ENCODE data around the gene PGS1.

The PGS1 gene

DNA sequence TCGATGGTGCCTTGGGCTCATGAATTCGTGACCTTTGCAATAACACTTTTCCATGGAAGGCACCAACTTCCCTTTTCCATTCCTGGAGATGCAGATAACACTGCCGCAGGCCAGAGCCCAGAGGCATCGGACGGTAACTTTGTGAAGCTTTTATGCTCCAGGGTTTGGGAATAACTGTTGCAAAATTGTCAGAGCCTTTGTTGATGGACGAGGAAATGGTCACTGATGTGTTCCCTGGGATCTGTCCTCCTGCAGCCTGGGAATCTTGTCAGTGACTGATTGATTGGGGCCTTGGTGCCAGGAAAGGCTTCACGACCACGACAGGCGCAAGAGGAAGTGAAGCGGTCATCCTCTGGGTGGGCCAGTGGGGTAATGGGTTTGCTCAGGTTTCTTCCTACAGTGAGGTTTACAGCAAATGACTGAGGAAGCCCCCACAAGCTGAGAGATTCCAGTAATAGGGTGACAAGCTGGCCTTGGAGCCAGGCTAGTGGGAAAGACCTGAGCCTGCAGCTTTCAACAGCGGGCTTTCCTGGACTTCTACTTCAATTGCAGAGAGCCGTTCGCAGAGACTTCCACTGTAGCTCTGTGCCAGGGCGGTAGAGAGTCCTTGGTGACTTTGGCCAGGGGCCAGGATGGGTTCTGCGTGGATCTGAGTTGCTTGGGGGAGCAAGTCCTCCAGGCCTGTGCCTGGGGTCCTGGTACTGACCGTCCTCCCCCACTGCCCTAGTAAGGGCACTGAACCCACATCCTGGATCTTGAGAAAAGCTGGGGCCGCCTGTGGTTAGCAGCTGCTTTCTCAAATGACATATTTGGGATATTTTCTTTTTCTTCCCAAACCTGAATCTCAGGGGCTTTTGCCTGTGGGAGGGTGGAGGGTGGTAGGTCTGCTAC is 37.6 kb downstream of the PGS1 start:
- no peak for DNase-seq (ENCODE audit: low read depth, low spot score)
- TF ChIP-seq, protein P1, sequence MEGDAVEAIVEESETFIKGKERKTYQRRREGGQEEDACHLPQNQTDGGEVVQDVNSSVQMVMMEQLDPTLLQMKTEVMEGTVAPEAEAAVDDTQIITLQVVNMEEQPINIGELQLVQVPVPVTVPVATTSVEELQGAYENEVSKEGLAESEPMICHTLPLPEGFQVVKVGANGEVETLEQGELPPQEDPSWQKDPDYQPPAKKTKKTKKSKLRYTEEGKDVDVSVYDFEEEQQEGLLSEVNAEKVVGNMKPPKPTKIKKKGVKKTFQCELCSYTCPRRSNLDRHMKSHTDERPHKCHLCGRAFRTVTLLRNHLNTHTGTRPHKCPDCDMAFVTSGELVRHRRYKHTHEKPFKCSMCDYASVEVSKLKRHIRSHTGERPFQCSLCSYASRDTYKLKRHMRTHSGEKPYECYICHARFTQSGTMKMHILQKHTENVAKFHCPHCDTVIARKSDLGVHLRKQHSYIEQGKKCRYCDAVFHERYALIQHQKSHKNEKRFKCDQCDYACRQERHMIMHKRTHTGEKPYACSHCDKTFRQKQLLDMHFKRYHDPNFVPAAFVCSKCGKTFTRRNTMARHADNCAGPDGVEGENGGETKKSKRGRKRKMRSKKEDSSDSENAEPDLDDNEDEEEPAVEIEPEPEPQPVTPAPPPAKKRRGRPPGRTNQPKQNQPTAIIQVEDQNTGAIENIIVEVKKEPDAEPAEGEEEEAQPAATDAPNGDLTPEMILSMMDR (IDR thresholded peaks at IDR 0.05; ENCODE audit: insufficient read depth, low read length, missing control alignments) = no peak
- CTCF ChIA-PET = interaction anchor here (0.9 to 11.2 kb wide), 8 partner anchors 10 to 383 kb away, joined by 3 to 177 read pairs (median 4); no protein-coding TSS in a partner anchor
- POLR2A ChIA-PET = interaction anchor here (0.9 to 2.5 kb wide), 2 partner anchors 10 to 56 kb away, joined by 3 to 9 read pairs; partner anchors contain the start of gene SOCS3
- no peak overlapping the region for H3K4me3 ChIP-seq (ENCODE audit: low read depth, low read length)

GRCh38 chr17:78416791-78417530 is 38.5 kb downstream of the PGS1 start:
- H3K4me3 ChIP-seq (ENCODE audit: low read depth, low read length) = no peak overlapping the region
- POLR2A ChIA-PET = interaction anchor here (0.9 to 2.5 kb wide), 2 partner anchors 10 to 57 kb away, joined by 3 to 9 read pairs; partner anchors contain the start of gene SOCS3
- no peak for DNase-seq (ENCODE audit: low read depth, low spot score)
- CTCF ChIA-PET = interaction anchor here (0.9 to 11.2 kb wide), 7 partner anchors 9 to 382 kb away, joined by 3 to 177 read pairs (median 4); no protein-coding TSS in a partner anchor
- TF ChIP-seq, protein P1 (IDR thresholded peaks at IDR 0.05; ENCODE audit: insufficient read depth, low read length, missing control alignments) = no peak

DNA sequence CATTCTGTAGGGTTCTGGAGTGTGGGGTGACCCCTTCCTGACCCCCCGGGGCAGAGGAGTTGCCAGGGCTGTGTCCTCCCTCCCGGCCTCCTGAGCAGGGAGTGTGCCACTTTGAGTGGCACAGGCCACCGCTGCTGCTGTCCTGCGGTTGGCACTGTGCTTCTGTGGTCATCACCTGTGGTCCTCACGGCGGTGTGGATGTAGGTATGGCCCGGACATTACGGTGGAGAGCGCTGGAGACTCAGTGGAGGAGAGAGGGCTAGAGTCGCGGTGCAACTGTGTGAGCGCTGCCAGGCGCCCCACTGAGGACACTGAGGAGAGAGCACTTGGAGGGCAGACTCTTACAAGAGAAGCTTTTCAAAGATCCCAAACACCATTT is 39.1 kb downstream of the PGS1 start:
- DNase-seq (ENCODE audit: low read depth, low spot score) = no peak
- H3K4me3 ChIP-seq (ENCODE audit: low read depth, low read length) = no peak overlapping the region
- ChIA-PET CTCF (interaction anchor here (1.9 to 11.2 kb wide), 4 partner anchors 8 to 291 kb away, joined by 4 to 177 read pairs (median 46); no protein-coding TSS in a partner anchor), POLR2A (interaction anchor here (1.0 to 2.5 kb wide), 2 partner anchors 53 to 58 kb away, joined by 3 to 9 read pairs; partner anchors contain the start of gene SOCS3)
- TF ChIP-seq, protein P1 (IDR thresholded peaks at IDR 0.05; ENCODE audit: insufficient read depth, low read length, missing control alignments) = no peak

GRCh38 chr17:78418326-78419026 is 40.0 kb downstream of the PGS1 start:
- POLR2A ChIA-PET = interaction anchor here (1.0 to 2.5 kb wide), 2 partner anchors 54 to 59 kb away, joined by 3 to 9 read pairs; partner anchors contain the start of gene SOCS3

DNA sequence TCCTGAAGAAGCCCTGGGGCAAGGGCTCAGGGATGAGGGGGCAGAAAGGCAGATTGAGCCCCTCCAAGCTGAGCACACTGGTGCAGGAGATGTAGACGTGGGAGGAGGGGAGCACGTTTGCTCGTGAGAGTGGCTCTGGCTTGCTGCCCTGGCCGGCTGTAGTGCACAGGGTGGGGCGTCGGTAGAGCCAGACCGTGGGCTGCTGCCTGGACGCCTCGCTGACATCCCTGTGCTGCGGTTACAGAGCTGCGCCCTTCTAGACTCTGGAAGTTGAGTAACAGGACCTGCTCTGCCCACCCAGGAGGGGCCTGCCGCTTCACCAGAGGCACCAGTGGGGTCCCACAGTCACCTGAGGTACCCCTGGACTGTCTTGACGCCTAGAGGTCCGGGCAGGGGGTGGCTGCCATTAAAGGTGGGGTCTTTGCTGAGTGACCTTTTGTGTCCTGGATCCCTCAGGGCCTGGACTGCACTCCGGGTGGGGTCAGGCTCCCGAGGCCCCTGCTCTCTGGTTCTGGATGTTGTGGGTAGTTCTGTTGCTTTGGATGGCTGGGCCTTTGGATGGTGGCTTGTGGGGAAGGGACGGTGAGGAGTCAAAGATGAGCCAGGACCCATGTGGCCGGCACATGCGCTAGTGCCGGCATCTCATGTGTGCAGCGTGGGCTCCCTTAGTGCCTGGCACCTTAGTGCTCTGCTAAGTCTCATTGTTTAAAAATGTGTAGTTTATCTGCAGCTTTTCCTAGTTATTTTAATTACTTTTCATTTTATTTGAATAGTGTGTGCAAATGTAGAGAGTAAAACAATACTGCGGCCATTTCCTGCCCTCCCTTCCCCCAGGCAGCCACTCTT is 41.7 kb downstream of the PGS1 start:
- DNase-seq (ENCODE audit: low read depth, low spot score) = no peak
- ChIA-PET CTCF (interaction anchor here (0.8 to 11.2 kb wide), 12 partner anchors 12 to 288 kb away, joined by 3 to 177 read pairs (median 6); no protein-coding TSS in a partner anchor), POLR2A (no interaction called here)
- TF ChIP-seq, protein P1 (IDR thresholded peaks at IDR 0.05; ENCODE audit: insufficient read depth, low read length, missing control alignments) = no peak
- H3K4me3 ChIP-seq (ENCODE audit: low read depth, low read length) = no peak overlapping the region

More at GRCh38 chr17:78418326-78419026, 40.0 kb downstream of the PGS1 start:
- CTCF ChIA-PET = interaction anchor here (0.8 to 11.2 kb wide), 6 partner anchors 8 to 290 kb away, joined by 3 to 177 read pairs (median 6); no protein-coding TSS in a partner anchor
- no peak for DNase-seq (ENCODE audit: low read depth, low spot score)
- no peak overlapping the region for H3K4me3 ChIP-seq (ENCODE audit: low read depth, low read length)
- TF ChIP-seq, protein P1 (IDR thresholded peaks at IDR 0.05; ENCODE audit: insufficient read depth, low read length, missing control alignments) = no peak
